Fibroblast of villous mesenchyme (primary cell): ENCODE results near the gene MBOAT1. TPM values are rescaled to one million over a fixed set of nuclear protein-coding genes. Genes with fewer than 3 reads are reported as not detected.

ENCODE experiments used
- DNase-seq: peaks from one replicate; pipeline ENCODE4 v3.0.0-alpha.2; 2010; ENCODE audit warnings: low read depth
- H3K4me3 ChIP-seq: 2 replicates; pipeline ENCODE4 v1.5.1; 2011; ENCODE audit warnings: low read depth, mild to moderate bottlenecking, low read length
- total RNA-seq: library from RNA; depleted of rRNA; stranded (reverse); fragments of >200 nt; gene quantifications from 2 replicates; pipeline ENCODE4 v1.2.3, GENCODE V29; 2012
- TF ChIP-seq, protein P1 (sequence below): IDR thresholded peaks from 2 replicates; pipeline ENCODE4 v1.5.1; 2012; ENCODE audit warnings: low read depth, mild to moderate bottlenecking, low read length; ENCODE audit not compliant: insufficient read depth

The MBOAT1 gene
- total RNA-seq, 1 donor = 22.9 TPM

DNA sequence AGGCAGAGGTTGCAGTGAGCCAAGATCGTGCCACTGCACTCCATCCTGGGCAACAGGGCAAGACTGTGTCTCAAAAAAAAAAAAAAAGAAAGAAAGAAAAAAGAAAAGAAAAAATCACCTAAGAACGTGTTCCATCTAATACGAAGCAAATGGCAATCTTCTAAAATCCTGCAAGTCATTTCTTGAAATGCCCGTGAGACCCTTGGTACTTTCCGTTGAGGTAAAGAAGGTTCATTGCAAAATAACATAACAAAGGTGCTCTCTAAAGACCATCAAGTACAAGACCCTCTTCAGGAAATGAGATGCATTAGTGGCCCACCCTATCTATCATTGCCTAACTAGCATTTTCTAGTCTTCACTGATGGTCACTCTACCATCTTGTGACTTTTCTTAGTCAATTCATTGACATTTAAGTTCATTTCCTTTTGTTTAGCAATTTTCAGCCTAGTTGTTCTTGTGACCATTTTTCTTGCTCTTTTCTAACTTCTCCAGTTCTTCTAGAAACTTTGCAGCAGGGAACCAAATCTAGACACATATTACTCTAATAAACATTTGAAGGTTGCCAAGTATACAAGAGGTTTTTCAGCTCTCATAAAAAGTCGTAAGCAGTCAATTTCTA is 14.0 kb downstream of the MBOAT1 start:
- TF ChIP-seq, protein P1, sequence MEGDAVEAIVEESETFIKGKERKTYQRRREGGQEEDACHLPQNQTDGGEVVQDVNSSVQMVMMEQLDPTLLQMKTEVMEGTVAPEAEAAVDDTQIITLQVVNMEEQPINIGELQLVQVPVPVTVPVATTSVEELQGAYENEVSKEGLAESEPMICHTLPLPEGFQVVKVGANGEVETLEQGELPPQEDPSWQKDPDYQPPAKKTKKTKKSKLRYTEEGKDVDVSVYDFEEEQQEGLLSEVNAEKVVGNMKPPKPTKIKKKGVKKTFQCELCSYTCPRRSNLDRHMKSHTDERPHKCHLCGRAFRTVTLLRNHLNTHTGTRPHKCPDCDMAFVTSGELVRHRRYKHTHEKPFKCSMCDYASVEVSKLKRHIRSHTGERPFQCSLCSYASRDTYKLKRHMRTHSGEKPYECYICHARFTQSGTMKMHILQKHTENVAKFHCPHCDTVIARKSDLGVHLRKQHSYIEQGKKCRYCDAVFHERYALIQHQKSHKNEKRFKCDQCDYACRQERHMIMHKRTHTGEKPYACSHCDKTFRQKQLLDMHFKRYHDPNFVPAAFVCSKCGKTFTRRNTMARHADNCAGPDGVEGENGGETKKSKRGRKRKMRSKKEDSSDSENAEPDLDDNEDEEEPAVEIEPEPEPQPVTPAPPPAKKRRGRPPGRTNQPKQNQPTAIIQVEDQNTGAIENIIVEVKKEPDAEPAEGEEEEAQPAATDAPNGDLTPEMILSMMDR = no peak
- H3K4me3 ChIP-seq = no peak overlapping the region
- DNase-seq = peak; percentile 50

DNA sequence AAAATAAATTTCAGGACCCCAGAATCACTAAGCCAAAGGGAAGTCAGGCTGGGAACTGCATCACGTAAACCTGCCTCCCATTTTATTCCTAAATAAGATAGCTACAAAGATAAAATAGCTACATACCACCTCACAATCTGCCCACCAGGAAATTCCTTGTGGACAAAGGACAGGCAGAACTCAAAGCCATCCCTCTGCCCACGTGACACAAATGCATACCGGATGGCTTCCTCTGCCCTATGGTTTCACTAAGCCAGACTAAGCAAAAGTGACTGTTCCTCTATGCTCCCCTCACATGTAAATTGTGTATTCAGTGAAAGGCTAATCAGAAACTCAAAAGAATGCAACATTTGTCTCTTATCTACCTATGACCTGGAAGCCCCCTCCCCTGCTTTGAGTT is 15.0 kb downstream of the MBOAT1 start:
- no peak for DNase-seq
- TF ChIP-seq, protein P1 = no peak
- H3K4me3 ChIP-seq = no peak overlapping the region

DNA sequence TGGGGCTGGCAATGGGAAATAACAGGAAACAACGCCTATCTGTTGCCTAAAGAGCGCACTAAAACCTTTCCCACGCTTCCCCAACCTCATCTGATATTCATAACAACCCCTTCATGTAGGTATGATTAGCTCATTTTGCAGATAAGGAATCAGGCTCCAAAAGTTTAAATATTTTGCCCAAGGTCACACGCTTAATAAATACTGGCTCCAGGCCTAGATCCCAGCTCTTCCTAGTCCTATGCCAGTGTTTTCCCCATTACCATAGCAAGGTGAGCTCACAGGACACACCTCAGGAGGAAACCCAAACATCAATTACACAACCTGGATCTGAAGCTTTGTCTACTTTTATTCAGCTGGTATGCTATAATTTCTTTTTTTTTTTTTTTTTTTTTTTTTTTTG is 19.6 kb downstream of the MBOAT1 start:
- H3K4me3 ChIP-seq = no peak overlapping the region
- TF ChIP-seq, protein P1 = no peak
- DNase-seq = no peak

DNA sequence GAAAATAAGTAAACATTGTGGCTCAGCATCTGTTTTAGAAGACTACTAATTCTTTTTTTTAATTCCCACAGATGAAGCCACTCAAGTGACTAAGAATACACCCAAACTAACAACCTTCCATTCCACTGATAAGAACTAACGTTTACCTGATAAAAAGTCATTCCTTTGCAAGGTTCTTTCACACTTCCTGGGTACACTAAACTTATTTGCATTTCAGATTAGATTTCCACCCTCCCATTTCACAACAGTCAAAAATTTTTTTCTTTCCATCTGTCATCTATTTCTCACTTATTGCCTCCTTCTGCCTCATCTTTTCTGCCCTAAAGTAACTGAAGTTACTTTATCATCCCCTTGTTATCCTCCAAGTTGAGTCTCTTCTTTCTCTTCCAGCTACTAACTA is 20.3 kb downstream of the MBOAT1 start:
- TF ChIP-seq, protein P1 = no peak
- no peak overlapping the region for H3K4me3 ChIP-seq
- no peak for DNase-seq

DNA sequence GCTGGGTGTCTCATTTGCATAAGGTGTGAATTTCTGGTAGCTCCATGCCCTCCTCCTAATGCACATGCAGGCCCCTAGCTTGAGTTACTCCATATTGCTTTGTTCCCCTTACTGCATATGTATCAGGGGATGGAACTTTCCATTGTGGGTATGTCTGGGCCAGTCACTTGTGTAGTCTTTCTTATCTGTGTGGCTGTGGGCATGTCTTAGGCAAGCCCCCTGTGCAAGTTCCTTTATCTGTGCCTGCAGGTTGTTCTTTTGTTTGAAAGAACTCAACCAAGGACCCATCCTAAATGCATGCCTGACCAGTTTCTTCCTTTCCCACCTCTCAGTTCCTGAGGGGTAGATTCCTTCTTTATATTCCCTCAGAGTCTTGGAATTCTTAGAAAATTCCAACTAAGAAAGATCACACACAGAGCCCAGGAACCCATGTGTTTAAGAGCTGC is 23.6 kb downstream of the MBOAT1 start:
- no peak for DNase-seq
- TF ChIP-seq, protein P1 = no peak
- H3K4me3 ChIP-seq = no peak overlapping the region

DNA sequence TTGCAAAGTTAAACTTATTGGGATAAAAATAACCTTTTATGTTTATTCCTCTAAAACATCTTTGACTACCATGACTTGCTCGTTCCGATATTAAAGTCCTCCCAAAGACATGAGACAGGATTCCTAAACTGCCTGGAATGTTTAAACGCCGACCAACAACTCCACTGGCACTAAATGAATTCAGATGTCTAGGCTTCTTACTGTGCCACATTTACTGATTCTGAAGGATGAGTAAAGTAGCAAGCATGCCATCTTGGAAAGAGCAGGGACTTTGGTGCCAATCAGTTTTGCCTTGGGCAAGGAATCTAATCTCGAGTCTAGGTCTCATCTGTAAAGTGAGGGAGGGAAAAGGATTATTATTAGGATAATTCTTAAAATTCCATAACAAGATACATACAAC is 25.3 kb downstream of the MBOAT1 start:
- DNase-seq = no peak
- TF ChIP-seq, protein P1 = no peak
- H3K4me3 ChIP-seq = no peak overlapping the region

DNA sequence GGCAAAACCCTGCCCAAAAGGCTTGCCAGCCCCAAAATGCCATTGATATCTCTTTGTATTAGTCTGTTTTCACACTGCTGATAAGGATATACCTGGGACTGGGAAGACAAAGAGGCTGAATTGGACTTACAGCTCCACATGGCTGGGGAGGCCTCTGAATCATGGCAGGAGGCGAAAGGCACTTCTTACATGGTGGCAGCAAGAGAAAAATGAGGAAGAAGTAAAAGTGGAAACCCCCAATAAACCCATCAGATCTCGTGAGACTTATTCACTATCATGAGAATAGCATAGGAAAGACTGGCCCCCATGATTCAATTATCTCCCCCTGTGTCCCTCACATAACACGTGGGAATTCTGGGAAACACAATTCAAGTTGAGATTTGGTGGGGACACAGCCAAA is 28.6 kb downstream of the MBOAT1 start:
- TF ChIP-seq, protein P1 = no peak
- no peak overlapping the region for H3K4me3 ChIP-seq

More for the DNA sequence above, 28.6 kb downstream of the MBOAT1 start:
- no peak for DNase-seq
